ENCODE results near the gene P2RY8.

P2RY8 gene

GRCh38 chrX:1481636-1482529 lies 55.1 kb downstream of the P2RY8 start:
- no peaks in the 10 kb centered on the region for H3K9me3 ChIP-seq (replicated peaks; ENCODE audit: insufficient read depth, low read length)
- H2AFZ ChIP-seq (ENCODE audit: low read length) = no peak overlapping the region
- no peaks in the 10 kb centered on the region for H3K27me3 ChIP-seq (replicated peaks; ENCODE audit: insufficient read depth, low read length)
- DNase-seq = peak; percentile 85
- H3K27ac ChIP-seq (ENCODE audit: low read length) = peak overlapping the region; percentile 89; the same call in 1 of the 2 replicates
- H3F3A ChIP-seq (ENCODE audit: insufficient read depth, low read length) = peaks cover 16% of the 10 kb centered on the region; the same call in 1 of the 2 replicates
- H3K4me3 ChIP-seq (ENCODE audit: low read length) = peak overlapping the region; percentile 6; the same call in 1 of the 2 replicates
- H3K9me2 ChIP-seq (replicated peaks; ENCODE audit: insufficient read depth, low read length) = no peaks in the 10 kb centered on the region
- peak overlapping the region; percentile 76 for H3K4me2 ChIP-seq (ENCODE audit: low read depth, low read length)
- H3K79me2 ChIP-seq (ENCODE audit: low read length) = peaks cover 65% of the 10 kb centered on the region
- H3K9ac ChIP-seq (ENCODE audit: low read length) = peak overlapping the region; percentile 42
- peaks cover 9% of the 10 kb centered on the region; the same call in 1 of the 2 replicates for H3K4me1 ChIP-seq (ENCODE audit: low read length)
- no peak for TF ChIP-seq EZH2phosphoT487 (IDR thresholded peaks at IDR 0.05; ENCODE audit: low read length)
- TF ChIP-seq EZH2 (optimal IDR thresholded peaks at IDR 0.05; ENCODE audit: low read depth, low read length) = no peak
- TF ChIP-seq, protein P1, sequence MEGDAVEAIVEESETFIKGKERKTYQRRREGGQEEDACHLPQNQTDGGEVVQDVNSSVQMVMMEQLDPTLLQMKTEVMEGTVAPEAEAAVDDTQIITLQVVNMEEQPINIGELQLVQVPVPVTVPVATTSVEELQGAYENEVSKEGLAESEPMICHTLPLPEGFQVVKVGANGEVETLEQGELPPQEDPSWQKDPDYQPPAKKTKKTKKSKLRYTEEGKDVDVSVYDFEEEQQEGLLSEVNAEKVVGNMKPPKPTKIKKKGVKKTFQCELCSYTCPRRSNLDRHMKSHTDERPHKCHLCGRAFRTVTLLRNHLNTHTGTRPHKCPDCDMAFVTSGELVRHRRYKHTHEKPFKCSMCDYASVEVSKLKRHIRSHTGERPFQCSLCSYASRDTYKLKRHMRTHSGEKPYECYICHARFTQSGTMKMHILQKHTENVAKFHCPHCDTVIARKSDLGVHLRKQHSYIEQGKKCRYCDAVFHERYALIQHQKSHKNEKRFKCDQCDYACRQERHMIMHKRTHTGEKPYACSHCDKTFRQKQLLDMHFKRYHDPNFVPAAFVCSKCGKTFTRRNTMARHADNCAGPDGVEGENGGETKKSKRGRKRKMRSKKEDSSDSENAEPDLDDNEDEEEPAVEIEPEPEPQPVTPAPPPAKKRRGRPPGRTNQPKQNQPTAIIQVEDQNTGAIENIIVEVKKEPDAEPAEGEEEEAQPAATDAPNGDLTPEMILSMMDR (IDR thresholded peaks at IDR 0.05; ENCODE audit: low read length) = no peak
- H3K36me3 ChIP-seq (replicated peaks; ENCODE audit: insufficient read depth, low read length) = no peaks in the 10 kb centered on the region
- no peaks in the 10 kb centered on the region for H4K20me1 ChIP-seq (ENCODE audit: insufficient read depth, low read length)

GRCh38 chrX:1480082-1480785 lies 56.8 kb downstream of the P2RY8 start:
- H3K27ac ChIP-seq (ENCODE audit: low read length) = no peak overlapping the region
- no peaks in the 10 kb centered on the region for H3K27me3 ChIP-seq (replicated peaks; ENCODE audit: insufficient read depth, low read length)
- no peaks in the 10 kb centered on the region for H3K9me2 ChIP-seq (replicated peaks; ENCODE audit: insufficient read depth, low read length)
- H3K4me1 ChIP-seq (ENCODE audit: low read length) = peaks cover 9% of the 10 kb centered on the region; the same call in 1 of the 2 replicates
- H3F3A ChIP-seq (ENCODE audit: insufficient read depth, low read length) = peaks cover 16% of the 10 kb centered on the region; the same call in 1 of the 2 replicates
- no peak overlapping the region for H3K4me3 ChIP-seq (ENCODE audit: low read length)
- TF ChIP-seq EZH2phosphoT487 (IDR thresholded peaks at IDR 0.05; ENCODE audit: low read length) (no peak), EZH2 (optimal IDR thresholded peaks at IDR 0.05; ENCODE audit: low read depth, low read length) (no peak)
- TF ChIP-seq, protein P1 (IDR thresholded peaks at IDR 0.05; ENCODE audit: low read length) = no peak
- no peaks in the 10 kb centered on the region for H4K20me1 ChIP-seq (ENCODE audit: insufficient read depth, low read length)
- no peak for DNase-seq
- H3K36me3 ChIP-seq (replicated peaks; ENCODE audit: insufficient read depth, low read length) = no peaks in the 10 kb centered on the region
- no peaks in the 10 kb centered on the region for H3K9me3 ChIP-seq (replicated peaks; ENCODE audit: insufficient read depth, low read length)
- H3K4me2 ChIP-seq (ENCODE audit: low read depth, low read length) = no peak overlapping the region
- no peak overlapping the region for H2AFZ ChIP-seq (ENCODE audit: low read length)
- no peak overlapping the region for H3K9ac ChIP-seq (ENCODE audit: low read length)
- H3K79me2 ChIP-seq (ENCODE audit: low read length) = peaks cover 65% of the 10 kb centered on the region

- no peak overlapping the region for H3K4me3 ChIP-seq (ENCODE audit: low read length)
- no peak for DNase-seq
- H3K9me2 ChIP-seq (replicated peaks; ENCODE audit: insufficient read depth, low read length) = no peaks in the 10 kb centered on the region
- TF ChIP-seq EZH2phosphoT487 (IDR thresholded peaks at IDR 0.05; ENCODE audit: low read length) = no peak
- no peak for TF ChIP-seq EZH2 (optimal IDR thresholded peaks at IDR 0.05; ENCODE audit: low read depth, low read length)
- TF ChIP-seq, protein P1 (IDR thresholded peaks at IDR 0.05; ENCODE audit: low read length) = no peak
- no peak overlapping the region for H3K9ac ChIP-seq (ENCODE audit: low read length)
- H3K27ac ChIP-seq (ENCODE audit: low read length) = no peak overlapping the region
- no peaks in the 10 kb centered on the region for H3K9me3 ChIP-seq (replicated peaks; ENCODE audit: insufficient read depth, low read length)
- H3K4me1 ChIP-seq (ENCODE audit: low read length) = peaks cover 9% of the 10 kb centered on the region; the same call in 1 of the 2 replicates
- H3K27me3 ChIP-seq (replicated peaks; ENCODE audit: insufficient read depth, low read length) = no peaks in the 10 kb centered on the region
- H2AFZ ChIP-seq (ENCODE audit: low read length) = no peak overlapping the region
- H3K4me2 ChIP-seq (ENCODE audit: low read depth, low read length) = no peak overlapping the region
- H4K20me1 ChIP-seq (ENCODE audit: insufficient read depth, low read length) = no peaks in the 10 kb centered on the region
- no peaks in the 10 kb centered on the region for H3K36me3 ChIP-seq (replicated peaks; ENCODE audit: insufficient read depth, low read length)
- H3F3A ChIP-seq (ENCODE audit: insufficient read depth, low read length) = peaks cover 10% of the 10 kb centered on the region; the same call in 1 of the 2 replicates
- H3K79me2 ChIP-seq (ENCODE audit: low read length) = peaks cover 58% of the 10 kb centered on the region
Measured at GRCh38 chrX:1477801-1478458, 59.1 kb downstream of the P2RY8 start.

Data from MM.1S (cell line).